HG02870 (cell line): ENCODE results near the gene GPR32.
"Not testable (repeated sequence)": the region's sequence is repeated elsewhere in the genome, so short reads cannot be mapped to it uniquely, and the experiment has no call there.

Experiments used
- ATAC-seq: cut with Tn5 transposase; IDR thresholded peaks from one replicate; pipeline ENCODE4 v1.9.1; 2021; ENCODE audit warnings: mild to moderate bottlenecking, moderate library complexity; ENCODE audit not compliant: unreplicated experiment

The GPR32 gene

DNA sequence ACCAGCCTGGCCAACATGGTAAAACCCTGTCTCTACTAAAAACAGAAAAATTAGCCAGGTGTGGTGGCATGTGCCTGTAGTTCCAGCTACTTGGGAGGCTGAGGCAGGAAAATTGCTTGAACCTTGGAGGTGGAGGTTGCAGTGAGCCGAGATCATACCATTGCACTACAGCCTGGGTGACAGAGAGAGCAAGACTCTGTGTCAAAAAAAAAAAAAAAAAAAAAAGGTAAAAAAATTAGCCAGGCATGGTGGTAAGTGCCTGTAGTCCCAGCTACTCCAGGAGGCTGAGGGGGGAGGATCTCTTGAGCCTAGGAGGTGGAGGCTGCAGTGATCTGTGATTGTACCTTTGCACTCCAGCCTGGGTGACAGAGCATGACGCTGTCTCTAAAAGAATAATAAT, at the start of gene GPR32:
GPR32 (plus strand) TSS at position 301 of the 400 bp plus-strand sequence. CDS start 137 bp downstream, outside the sequence.
- ATAC-seq, result not testable (repeated sequence)

GRCh38 chr19:50720921-50721381, 49.3 kb upstream of the GPR32 start:
- ATAC-seq, result no peak

- ATAC-seq, result no peak
These were observed 48.7 kb upstream of the GPR32 start for GRCh38 chr19:50721441-50722137.

DNA sequence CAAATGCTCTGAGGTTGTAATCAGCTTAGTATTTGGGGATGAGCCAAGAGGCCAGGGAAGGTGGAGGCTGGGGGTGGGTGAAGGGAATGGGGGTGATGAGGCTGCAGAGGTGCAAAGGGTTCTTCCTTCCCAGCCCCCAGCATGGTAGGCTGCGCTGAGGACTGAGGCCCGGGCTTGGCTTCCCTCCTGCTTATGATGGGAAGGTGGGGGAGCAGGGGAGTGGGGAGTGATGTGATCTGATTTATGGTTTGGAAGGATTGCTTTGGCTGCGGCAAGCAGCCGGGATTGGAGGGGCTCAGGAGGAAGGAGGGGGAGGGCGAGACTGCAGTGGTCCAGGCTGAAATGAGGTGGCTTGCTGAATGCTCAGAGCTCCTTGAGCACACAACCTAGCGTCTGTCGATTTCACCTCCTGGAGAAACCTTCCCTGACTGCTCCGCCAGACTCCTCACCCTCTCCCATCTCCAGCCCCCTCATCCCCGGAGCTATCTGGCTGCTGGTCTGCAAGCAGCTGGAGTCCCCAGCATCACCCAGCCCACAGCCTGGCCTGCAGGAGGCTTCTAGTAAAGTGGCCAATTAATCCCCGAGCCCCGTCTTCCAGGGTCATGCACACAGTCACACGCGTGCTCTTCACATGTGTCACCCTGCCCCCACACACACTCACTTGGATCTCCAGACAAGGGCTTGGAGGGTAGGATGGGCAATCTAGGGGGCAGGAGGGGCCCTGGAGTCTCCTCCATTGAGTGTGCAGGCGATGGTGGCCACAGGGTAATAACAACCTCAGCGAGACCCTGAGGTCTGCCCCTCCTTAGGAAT, 47.9 kb upstream of the GPR32 start:
- no peak for ATAC-seq

DNA sequence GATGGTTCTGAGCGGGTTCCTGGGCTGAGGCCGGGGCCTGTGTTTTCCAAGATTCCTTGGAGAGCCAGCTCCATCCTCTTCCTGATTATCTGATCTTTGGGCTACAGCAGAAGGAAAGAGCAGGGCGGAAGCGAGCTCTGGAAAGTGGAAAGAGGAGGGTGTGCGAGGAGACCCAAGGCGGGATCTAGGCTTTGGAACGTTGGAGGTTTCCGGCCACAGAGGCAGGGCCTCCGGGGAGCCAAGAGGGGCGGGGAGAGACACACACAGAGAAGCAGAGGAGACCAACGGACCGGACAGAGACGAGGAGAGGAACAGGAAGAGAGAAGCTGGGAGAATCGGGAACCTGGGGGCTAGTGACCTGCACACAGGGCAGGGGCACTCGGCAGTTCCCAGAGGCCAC, 47.2 kb upstream of the GPR32 start, which contains the start of gene CLEC11A:
CLEC11A (plus strand) TSS at position 296 of the 400 bp plus-strand sequence. CDS start 162 bp downstream, outside the sequence.
- no peak for ATAC-seq

- ATAC-seq, result no peak
These were observed 46.3 kb upstream of the GPR32 start for GRCh38 chr19:50723735-50724521.

DNA sequence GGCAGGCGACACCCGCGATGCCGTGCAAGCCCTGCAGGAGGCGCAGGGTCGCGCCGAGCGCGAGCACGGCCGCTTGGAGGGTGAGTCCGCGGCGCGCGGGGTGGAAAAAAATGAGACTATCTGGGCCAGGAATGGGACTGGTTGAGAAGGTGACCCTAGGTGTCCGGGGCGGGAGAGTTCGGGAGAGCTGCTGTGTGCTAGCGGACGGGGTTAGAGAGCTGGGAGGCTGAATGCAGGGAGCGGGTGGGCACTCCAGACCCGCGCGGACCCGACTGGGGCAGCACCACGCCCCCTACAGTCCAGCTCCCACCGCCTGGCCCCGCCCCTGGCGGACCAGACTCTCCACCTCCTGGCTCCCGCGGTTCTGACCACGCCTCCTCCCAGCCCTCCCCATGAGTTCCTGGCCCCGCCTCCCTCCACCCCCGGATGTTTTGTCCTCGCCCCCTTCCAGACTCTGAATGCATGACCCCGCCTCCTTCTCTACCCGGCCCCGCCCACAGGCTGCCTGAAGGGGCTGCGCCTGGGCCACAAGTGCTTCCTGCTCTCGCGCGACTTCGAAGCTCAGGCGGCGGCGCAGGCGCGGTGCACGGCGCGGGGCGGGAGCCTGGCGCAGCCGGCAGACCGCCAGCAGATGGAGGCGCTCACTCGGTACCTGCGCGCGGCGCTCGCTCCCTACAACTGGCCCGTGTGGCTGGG, 45.6 kb upstream of the GPR32 start:
- ATAC-seq, result peak; percentile 77

DNA sequence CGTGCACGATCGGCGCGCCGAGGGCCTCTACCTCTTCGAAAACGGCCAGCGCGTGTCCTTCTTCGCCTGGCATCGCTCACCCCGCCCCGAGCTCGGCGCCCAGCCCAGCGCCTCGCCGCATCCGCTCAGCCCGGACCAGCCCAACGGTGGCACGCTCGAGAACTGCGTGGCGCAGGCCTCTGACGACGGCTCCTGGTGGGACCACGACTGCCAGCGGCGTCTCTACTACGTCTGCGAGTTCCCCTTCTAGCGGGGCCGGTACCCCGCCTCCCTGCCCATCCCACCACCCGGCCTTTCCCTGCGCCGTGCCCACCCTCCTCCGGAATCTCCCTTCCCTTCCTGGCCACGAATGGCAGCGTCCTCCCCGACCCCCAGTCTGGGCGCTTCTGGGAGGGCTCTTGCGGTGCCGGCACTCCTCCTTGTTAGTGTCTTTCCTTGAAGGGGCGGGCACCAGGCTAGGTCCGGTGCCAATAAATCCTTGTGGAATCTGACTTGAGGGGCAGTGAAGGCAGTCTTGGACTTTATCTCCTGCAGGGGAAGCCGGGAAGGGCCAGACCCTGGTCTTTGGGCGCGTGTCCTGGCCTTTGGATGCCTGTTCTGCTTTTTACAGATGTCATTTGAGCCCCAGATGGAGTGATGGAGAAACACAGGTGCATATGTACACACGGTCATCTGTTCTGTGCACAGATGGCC, 44.9 kb upstream of the GPR32 start:
- ATAC-seq, result no peak

GRCh38 chr19:50725911-50726230, 44.4 kb upstream of the GPR32 start:
- no peak for ATAC-seq

DNA sequence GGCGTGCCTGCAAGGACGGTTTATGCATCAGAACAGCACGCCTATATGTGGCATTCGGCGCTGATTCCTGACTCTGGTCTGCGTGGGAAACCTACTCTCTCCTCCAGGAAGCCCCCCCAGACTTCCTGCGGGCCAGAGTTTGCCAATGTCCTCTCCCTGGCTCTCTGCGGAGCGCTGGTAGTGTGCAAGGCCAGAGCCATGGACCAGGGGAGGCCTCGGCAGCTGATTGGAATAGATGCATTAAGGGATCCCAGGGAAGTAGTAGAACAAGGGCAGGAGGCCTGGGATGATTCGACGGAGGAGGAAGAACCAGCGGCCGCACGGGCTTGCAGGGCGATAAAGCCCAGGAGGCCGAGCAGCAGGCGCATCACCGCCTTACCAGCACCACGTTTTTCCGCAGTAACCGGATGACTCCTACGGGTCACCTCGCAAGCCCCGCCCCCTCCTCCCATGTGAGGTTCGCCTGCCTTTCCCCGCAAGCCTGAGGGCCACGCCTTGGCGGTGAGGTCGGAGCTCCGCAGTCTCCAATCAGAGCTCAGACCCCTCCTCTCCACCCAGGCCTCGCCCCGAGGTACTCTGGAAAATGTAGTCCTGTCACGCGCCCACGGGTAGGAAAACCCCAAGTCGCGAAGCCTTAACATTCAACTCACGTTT, 42.1 kb upstream of the GPR32 start:
- ATAC-seq, result no peak

DNA sequence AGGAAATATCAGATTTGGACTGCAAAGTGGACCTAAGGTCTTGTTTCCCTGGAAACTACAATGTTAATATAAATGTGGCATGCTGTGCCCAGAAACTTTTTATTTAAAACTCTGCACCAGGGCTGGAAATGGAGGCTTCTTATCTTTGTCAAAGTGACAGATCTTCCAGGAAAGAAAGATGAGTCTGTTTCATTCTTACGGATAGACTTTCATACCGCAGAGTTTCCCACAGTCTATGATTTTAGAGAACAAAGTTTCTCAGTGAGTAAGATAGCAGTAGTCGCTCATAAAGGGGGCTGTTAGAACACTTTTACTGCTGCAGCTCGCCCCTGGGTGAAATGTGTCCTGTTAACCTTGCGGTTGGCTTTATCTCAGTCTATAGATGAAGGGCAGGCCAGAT, 40.4 kb upstream of the GPR32 start:
- no peak for ATAC-seq

- ATAC-seq, result no peak
These were observed 34.4 kb upstream of the GPR32 start for GRCh38 chr19:50735869-50736268.

DNA sequence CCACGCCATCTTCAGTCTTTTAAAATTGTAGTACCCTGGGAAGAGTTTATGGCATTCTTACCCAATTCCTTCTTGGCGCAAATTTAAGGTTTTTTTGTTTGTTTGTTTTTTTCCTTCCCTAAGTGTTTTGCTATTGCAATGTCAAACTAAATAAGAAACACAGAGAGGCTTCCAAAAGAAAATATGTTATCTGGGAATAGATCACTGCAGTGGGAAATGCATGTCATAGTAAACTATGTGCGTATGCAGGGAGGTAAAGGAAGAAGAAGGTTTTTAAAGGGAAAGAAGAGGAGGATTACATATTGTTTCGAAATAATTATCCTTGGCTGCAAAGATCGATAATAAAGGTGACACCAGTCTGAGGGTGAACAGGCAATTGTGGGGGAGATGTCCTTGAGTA, 33.9 kb upstream of the GPR32 start:
- ATAC-seq, result no peak

DNA sequence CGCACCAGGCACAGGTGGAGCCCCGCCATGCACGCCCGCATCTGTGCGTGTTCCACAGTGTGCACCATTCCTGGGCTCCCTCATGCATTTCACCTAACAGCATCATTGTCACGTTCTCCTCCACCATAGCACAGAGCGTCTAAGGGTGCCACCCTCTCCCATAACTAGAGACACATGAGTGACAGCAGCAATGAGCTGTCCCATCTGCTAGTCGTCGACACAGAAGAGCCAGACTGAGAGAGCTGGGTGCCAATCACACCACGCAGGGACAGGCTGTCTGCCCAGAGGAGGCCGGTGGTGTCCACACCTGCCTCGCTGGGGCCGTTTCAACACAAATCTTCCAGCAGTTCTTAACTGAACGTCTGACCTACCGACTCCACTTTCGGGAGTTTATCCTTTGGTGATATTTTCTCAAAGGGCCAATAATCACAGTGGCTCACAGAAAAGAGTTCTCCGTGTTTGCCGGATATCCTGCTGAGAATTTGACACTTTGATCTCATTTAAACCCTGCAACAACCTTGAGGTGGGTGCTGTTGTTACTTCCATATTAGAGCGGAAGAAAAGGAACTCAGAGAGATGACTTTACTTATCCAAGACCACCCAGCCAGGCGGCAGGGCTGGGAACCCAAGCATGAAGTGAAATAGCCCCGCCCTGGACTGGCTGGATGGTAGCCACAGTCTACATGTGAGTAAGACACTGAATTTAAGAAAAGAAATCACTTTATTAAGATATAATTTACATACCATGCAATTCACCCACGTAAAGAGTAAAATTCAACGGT, 30.9 kb upstream of the GPR32 start:
- no peak for ATAC-seq

- ATAC-seq, result no peak
These were observed 30.3 kb upstream of the GPR32 start for GRCh38 chr19:50739914-50740426.

DNA sequence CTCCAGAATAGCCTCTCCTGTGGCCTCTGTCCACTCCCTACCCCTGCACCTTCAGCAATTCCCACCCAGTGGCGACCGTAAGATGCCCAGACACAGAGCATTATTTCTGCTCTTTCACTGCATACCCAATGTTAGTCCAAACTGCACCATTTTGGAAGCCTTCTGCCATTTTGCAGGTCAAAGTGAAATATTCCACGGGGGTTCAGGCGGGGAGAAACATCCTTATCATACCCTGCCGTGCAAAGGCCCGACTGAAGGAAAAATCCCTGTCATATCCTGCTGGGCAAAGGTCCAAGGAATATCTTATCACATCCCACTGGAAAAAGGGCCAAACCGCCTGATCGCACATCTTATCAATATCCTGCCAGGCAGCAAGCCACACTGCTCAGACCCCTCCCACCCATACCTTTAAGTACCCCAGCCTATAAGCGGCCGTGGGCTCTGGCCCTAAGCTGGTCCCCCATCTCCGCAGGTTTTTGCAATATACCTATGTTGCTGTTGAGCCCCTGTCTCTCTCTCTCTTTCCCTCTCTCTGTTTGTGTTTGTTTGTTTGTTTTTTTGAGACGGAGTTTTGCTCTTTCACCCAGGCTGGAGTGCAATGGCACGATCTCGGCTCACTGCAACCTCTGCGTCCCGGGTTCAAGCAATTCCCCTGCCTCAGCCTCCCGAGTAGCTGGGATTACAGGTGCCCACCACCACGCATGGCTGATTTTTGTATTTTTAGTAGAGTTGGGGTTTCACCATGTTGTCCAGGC, 28.9 kb upstream of the GPR32 start:
- ATAC-seq, result no peak

GRCh38 chr19:50743537-50743936, 26.7 kb upstream of the GPR32 start:
- no peak for ATAC-seq

DNA sequence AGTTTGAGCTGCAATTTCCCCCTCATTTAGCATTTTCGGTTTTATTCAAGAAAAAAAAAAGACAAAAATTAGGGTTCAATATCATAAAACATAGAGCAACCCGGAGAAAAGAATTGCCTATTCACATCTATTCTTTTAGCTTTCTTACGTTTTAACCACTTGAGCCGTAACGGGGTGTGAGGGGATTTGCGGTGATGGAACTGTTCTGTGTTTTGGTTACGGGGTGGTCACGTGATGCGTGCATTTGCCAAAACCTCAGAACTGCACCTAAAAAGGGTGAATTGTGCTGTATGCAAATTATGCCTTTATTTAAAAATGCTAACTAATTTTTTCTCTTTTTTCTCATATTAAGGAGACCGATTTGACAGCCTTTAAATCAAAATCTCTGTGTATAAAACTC, 25.0 kb upstream of the GPR32 start:
- ATAC-seq, result no peak
